ENCODE results near the gene TPH2. TPM values are rescaled to one million over a fixed set of nuclear protein-coding genes. Genes with fewer than 3 reads are reported as not detected.

TPH2 gene
- polyA plus RNA-seq, 1 donor (not counting 4 experiments of a cell fraction or from before 2014, with no cell fraction given) = not detected

- Histone ChIP-seq H3K4me3 (ENCODE audit: control insufficient read depth in 2 of 3, extremely low read depth in 1 of 3, insufficient read depth in 2 of 3, low read depth in 1 of 3, low read length in 3 of 3) (no peak overlapping the region), H3K27ac (ENCODE audit: control insufficient read depth, insufficient read depth, low read length) (no peak overlapping the region), H3K9me3 (ENCODE audit: control insufficient read depth, low read depth, low read length) (no peaks in the 10 kb centered on the region), H3K4me1 (ENCODE audit: control insufficient read depth, extremely low read depth, insufficient read depth, low read length) (no peaks in the 10 kb centered on the region), H3K79me2 (ENCODE audit: control insufficient read depth, insufficient read depth, low read length) (no peaks in the 10 kb centered on the region), H3K9me1 (ENCODE audit: control insufficient read depth, extremely low read depth, insufficient read depth, low read length) (no peaks in the 10 kb centered on the region), H2AFZ (ENCODE audit: control insufficient read depth, low read length) (no peak overlapping the region), H3K9ac (ENCODE audit: control insufficient read depth, extremely low read depth, insufficient read depth, low read length) (no peak overlapping the region), H3K27me3 (ENCODE audit: control insufficient read depth, extremely low read depth, insufficient read depth, low read length) (peaks cover 4% of the 10 kb centered on the region), H3K36me3 (ENCODE audit: control insufficient read depth in 2 of 2, extremely low read depth in 1 of 2, insufficient read depth in 2 of 2, low read length in 2 of 2) (no peaks in the 10 kb centered on the region), H3K4me2 (ENCODE audit: control insufficient read depth, extremely low read depth, insufficient read depth, low read depth, low read length) (no peak overlapping the region), H4K20me1 (ENCODE audit: control insufficient read depth, extremely low read depth, insufficient read depth, low read length) (no peaks in the 10 kb centered on the region)
- dilution Hi-C loops (cut with MboI; ENCODE audit: extremely low pct_ligation_motif_present, low sequenced_read_pairs) = no loop called here
- TF ChIP-seq CTCF (optimal IDR thresholded peaks at IDR 0.05 in 1 of 3, IDR thresholded peaks at IDR 0.05 in 1 of 3, conservative IDR thresholded peaks at IDR 0.05 in 1 of 3; ENCODE audit: extremely low read depth in 1 of 3, insufficient read depth in 2 of 3, low read length in 3 of 3) = no peak
- no peak for TF ChIP-seq EZH2 (IDR thresholded peaks at IDR 0.05; ENCODE audit: low read length)
- FAIRE-seq (no peak), DNase-seq (ENCODE audit: low read depth, low spot score) (no peak)
Measured at GRCh38 chr12:71950404-71950803, 11.8 kb downstream of the TPH2 start.

GRCh38 chr12:71950819-71951218 lies 12.2 kb downstream of the TPH2 start:
- FAIRE-seq (no peak), DNase-seq (ENCODE audit: low read depth, low spot score) (no peak)
- Histone ChIP-seq H2AFZ (ENCODE audit: control insufficient read depth, low read length) (no peak overlapping the region), H3K4me2 (ENCODE audit: control insufficient read depth, extremely low read depth, insufficient read depth, low read depth, low read length) (no peak overlapping the region), H3K4me3 (ENCODE audit: control insufficient read depth in 2 of 3, extremely low read depth in 1 of 3, insufficient read depth in 2 of 3, low read depth in 1 of 3, low read length in 3 of 3) (no peak overlapping the region), H3K27me3 (ENCODE audit: control insufficient read depth, extremely low read depth, insufficient read depth, low read length) (peaks cover 4% of the 10 kb centered on the region), H3K4me1 (ENCODE audit: control insufficient read depth, extremely low read depth, insufficient read depth, low read length) (no peaks in the 10 kb centered on the region), H3K36me3 (ENCODE audit: control insufficient read depth in 2 of 2, extremely low read depth in 1 of 2, insufficient read depth in 2 of 2, low read length in 2 of 2) (no peaks in the 10 kb centered on the region), H3K9me1 (ENCODE audit: control insufficient read depth, extremely low read depth, insufficient read depth, low read length) (no peaks in the 10 kb centered on the region), H3K9ac (ENCODE audit: control insufficient read depth, extremely low read depth, insufficient read depth, low read length) (no peak overlapping the region), H3K9me3 (ENCODE audit: control insufficient read depth, low read depth, low read length) (no peaks in the 10 kb centered on the region), H4K20me1 (ENCODE audit: control insufficient read depth, extremely low read depth, insufficient read depth, low read length) (no peaks in the 10 kb centered on the region), H3K27ac (ENCODE audit: control insufficient read depth, insufficient read depth, low read length) (no peak overlapping the region), H3K79me2 (ENCODE audit: control insufficient read depth, insufficient read depth, low read length) (no peaks in the 10 kb centered on the region)
- dilution Hi-C loops (cut with MboI; ENCODE audit: extremely low pct_ligation_motif_present, low sequenced_read_pairs) = no loop called here
- TF ChIP-seq EZH2 (IDR thresholded peaks at IDR 0.05; ENCODE audit: low read length) (no peak), CTCF (optimal IDR thresholded peaks at IDR 0.05 in 1 of 3, IDR thresholded peaks at IDR 0.05 in 1 of 3, conservative IDR thresholded peaks at IDR 0.05 in 1 of 3; ENCODE audit: extremely low read depth in 1 of 3, insufficient read depth in 2 of 3, low read length in 3 of 3) (no peak)

All from keratinocyte (primary cell).